HepG2 (cell line): ENCODE measurements around the gene CPLX3. TPM values are rescaled to one million over a fixed set of nuclear protein-coding genes. Genes with fewer than 3 reads are reported as not detected.

Experiments used
- ATAC-seq: fragments of 200-7000 bp; cut with Tn5 transposase; 3 replicates; pipeline ENCODE4 v1.9.1; 2020; ENCODE audit warnings: mild to moderate bottlenecking, moderate library complexity
- BruUV-seq: library from RNA; stranded (reverse); fragments of 400-500 nt; replicated peaks from 2 replicates; lab custom pipeline; 2021; lab: Mats Ljungman, UMichigan
- CTCF ChIA-PET: fragments of 300-600 bp; formaldehyde crosslinking; extraction: SDS; loops from one replicate; lab custom pipeline; 2021; ENCODE audit warnings: low total read pairs, inconsistent platforms, low intra/inter-chr PET ratio; lab: Yijun Ruan, JAX
- POLR2A ChIA-PET: fragments of 350-600 bp; sonication (Branson Sonifier 250); formaldehyde crosslinking; loops from one replicate; lab custom pipeline; 2020; ENCODE audit warnings: antibody characterized with exemption, inconsistent platforms; lab: Yijun Ruan, JAX
- DNase-seq: peaks from one replicate; pipeline ENCODE4 v3.0.0-alpha.2; 2015; ENCODE audit warnings: low spot score
- FAIRE-seq: peaks from 3 replicates; lab custom pipeline; 2011; peaks lifted over from hg19 to GRCh38; lab: Jason Lieb, UNC
- H2AFZ ChIP-seq: one replicate; pipeline ENCODE4 v1.6.1; 2011; ENCODE audit warnings: low read length, inconsistent platforms
- H3K27ac ChIP-seq: fragments of 300-600 bp; 3 replicates; pipeline ENCODE4 v1.8.0; 2011; ENCODE audit warnings: mixed run types, mild to moderate bottlenecking, mixed read lengths, low read length, inconsistent platforms; ENCODE audit not compliant: insufficient read depth; ENCODE audit errors: extremely low read length
- H3K27me3 ChIP-seq, 2 experiments: fragments of 200-600 bp in 1 of 2; 2 replicates in 1 of 2; 3 replicates in 1 of 2; pipeline versions ENCODE4 v1.6.0 to v1.8.0; 2011; ENCODE audit warnings: low read length in 2 of 2, mild to moderate bottlenecking in 2 of 2, moderate library complexity in 2 of 2, inconsistent platforms in 1 of 2; ENCODE audit not compliant: insufficient read depth in 2 of 2, control insufficient read depth in 1 of 2
- H3K36me3 ChIP-seq, 2 experiments: fragments of 200-600 bp in 1 of 2; replicated peaks in 1 of 2; 2 replicates in 1 of 2; 3 replicates in 1 of 2; pipeline versions ENCODE4 v1.5.1 to v1.8.0; 2011; ENCODE audit warnings: low read length in 2 of 2, inconsistent platforms in 1 of 2; ENCODE audit not compliant: insufficient read depth in 2 of 2, control insufficient read depth in 1 of 2
- H3K4me1 ChIP-seq: 2 replicates; pipeline ENCODE4 v1.5.1; 2012; ENCODE audit warnings: low read length, inconsistent platforms; ENCODE audit not compliant: insufficient read depth
- H3K4me2 ChIP-seq: 2 replicates; pipeline ENCODE4 v1.6.0; 2011; ENCODE audit warnings: low read depth, low read length, inconsistent platforms
- H3K4me3 ChIP-seq, 3 experiments: fragments of 200-600 bp in 1 of 3; sonication (generic), shearing (Covaris generic) in 1 of 3; replicated peaks in 1 of 3; 2 replicates each; pipeline ENCODE4 v1.5.1; 2011 to 2016; ENCODE audit warnings: low read length in 3 of 3, inconsistent platforms in 2 of 3, low read depth in 2 of 3, mild to moderate bottlenecking in 2 of 3, control low read depth in 1 of 3, mixed read lengths in 1 of 3; ENCODE audit not compliant: insufficient read depth in 1 of 3
- H3K79me2 ChIP-seq: one replicate; pipeline ENCODE4 v1.6.1; 2011; ENCODE audit warnings: low read length, inconsistent platforms; ENCODE audit not compliant: insufficient read depth
- H3K9ac ChIP-seq: 2 replicates; pipeline ENCODE4 v1.6.0; 2011; ENCODE audit warnings: mild to moderate bottlenecking, low read depth, low read length, inconsistent platforms; ENCODE audit not compliant: insufficient read depth
- H3K9me3 ChIP-seq: 2 replicates; pipeline ENCODE4 v1.5.1; 2012; ENCODE audit warnings: mild to moderate bottlenecking, low read length
- H4K20me1 ChIP-seq: 2 replicates; pipeline ENCODE4 v1.6.0; 2011; ENCODE audit warnings: inconsistent platforms, mild to moderate bottlenecking, low read length, moderate library complexity; ENCODE audit not compliant: insufficient read depth
- AGO2 ChIP-seq: fragments of 200-400 bp; formaldehyde crosslinking; optimal IDR thresholded peaks from 2 replicates; pipeline ENCODE3; 2017; ENCODE audit warnings: mild to moderate bottlenecking, low read depth, low read length, moderate library complexity
- MATR3 ChIP-seq: sonication (generic); formaldehyde crosslinking; IDR thresholded peaks from 2 replicates; pipeline ENCODE4 v1.4.0; 2020; ENCODE audit warnings: missing genetic modification reagents
- MED1 ChIP-seq: sonication (generic); formaldehyde crosslinking; IDR thresholded peaks from 2 replicates; pipeline ENCODE4 v1.4.0; 2020; ENCODE audit warnings: missing genetic modification reagents
- ZNF3 ChIP-seq: IDR thresholded peaks from 2 replicates; pipeline ENCODE4 v1.7.0; 2017; ENCODE audit warnings: inconsistent platforms
- whole genome bisulfite sequencing: methylation state at CpG from one replicate; pipeline ENCODE4 v1.1.6; 2017; ENCODE audit warnings: low lambda C conversion rate; 5-methylcytosine and 5-hydroxymethylcytosine counted together
- in situ Hi-C: cut with HindIII; loops from 2 replicates; pipeline ENCODE4 v1.10.0; 2017; ENCODE audit warnings: low pct_unique_long_range_greater_than_20kb; ENCODE audit not compliant: extremely low pct_ligation_motif_present
- intact Hi-C: fragments of 100-400 bp; cut with micrococcal nuclease; formaldehyde crosslinking; loops from one replicate; pipeline ENCODE4 v1.10.0; 2022; ENCODE audit not compliant: unreplicated experiment
- polyA plus RNA-seq, 8 experiments: library from polyadenylated mRNA; depleted of rRNA in 3 of 8; stranded (reverse) in 7 of 8; unstranded in 1 of 8; fragments of >200 nt; fragmentation: Illumina TruSeq in 4 of 8; extraction: Trizol in 4 of 8; gene quantifications; 2 replicates each; pipeline versions ENCODE4 v1.2.1 to v1.2.3, GENCODE V29; 2011 to 2016; ENCODE audit warnings: low read depth in 4 of 8, missing spikeins in 1 of 8, mixed read lengths in 1 of 8; ENCODE audit not compliant: insufficient read depth in 1 of 8
- total RNA-seq, 5 experiments: library from RNA; depleted of rRNA; stranded (reverse); fragments of >200 nt; fragmentation: Illumina TruSeq; extraction: Trizol; gene quantifications; 2 replicates each; pipeline ENCODE4 v1.2.3, GENCODE V29; 2016; ENCODE audit warnings: low read depth in 1 of 5

CPLX3 gene
- total and polyA plus RNA-seq, 2 of the 13 experiments (the other 11 are each of a cell fraction or from before 2014, with no cell fraction given): not detected

- ATAC-seq: no peak
- peaks cover 36% of the 10 kb centered on the region for H3K4me1 ChIP-seq
- ChIA-PET CTCF (no interaction called here), POLR2A (interaction anchor here (1.7 kb wide), 1 partner anchor 9 kb away, joined by 3 read pairs; no protein-coding TSS in a partner anchor)
- H3K79me2 ChIP-seq: peaks cover 50% of the 10 kb centered on the region
- H3K27me3 ChIP-seq: no peaks in the 10 kb centered on the region
- H3K4me3 ChIP-seq: no peak overlapping the region
- no peak overlapping the region for H2AFZ ChIP-seq
- no peak overlapping the region for H3K4me2 ChIP-seq
- no TSS peak for BruUV-seq
- H3K36me3 ChIP-seq: peaks cover 8 to 28% of the 10 kb centered on the region in 2 experiments; a peak in 4 of 5 replicates
- 95% methylated on average over 12 of the region's 14 CpGs for WGBS
- no peaks in the 10 kb centered on the region for H3K9me3 ChIP-seq
- TF ChIP-seq ZNF3 (CRISPR knock-in tag) (no peak), AGO2 (peak; percentile 27)
- TF ChIP-seq, all 625 proteins: peak for 1
- intact Hi-C loops (no loop called here), in situ Hi-C loops (loop anchor here (10.0 kb wide), 1 partner anchor 244 kb away; the partner anchor contains the start of gene ARID3B)
- Histone ChIP-seq H4K20me1 (peaks cover 27% of the 10 kb centered on the region; the same call in 1 of the 2 replicates), H3K27ac (no peak overlapping the region), H3K9ac (no peak overlapping the region)
- FAIRE-seq (no peak), DNase-seq (no peak)
These were observed 37.2 kb upstream of the CPLX3 start for GRCh38 chr15:74789171-74789631.

GRCh38 chr15:74789741-74790079 is 36.7 kb upstream of the CPLX3 start:
- H3K9ac ChIP-seq: no peak overlapping the region
- DNase-seq (no peak), ATAC-seq (no peak)
- H3K36me3 ChIP-seq: peaks cover 8 to 28% of the 10 kb centered on the region in 2 experiments; a peak in 4 of 5 replicates
- CTCF ChIA-PET: no interaction called here
- no peak overlapping the region for H3K4me3 ChIP-seq
- no peaks in the 10 kb centered on the region for H3K9me3 ChIP-seq
- POLR2A ChIA-PET: interaction anchor here (1.7 kb wide), 1 partner anchor 10 kb away, joined by 3 read pairs; no protein-coding TSS in a partner anchor
- no peaks in the 10 kb centered on the region for H3K27me3 ChIP-seq
- no peak overlapping the region for H3K27ac ChIP-seq
- H3K4me1 ChIP-seq: peaks cover 31% of the 10 kb centered on the region
- no peak overlapping the region for H3K4me2 ChIP-seq
- 78% methylated on average over 3 of the region's 3 CpGs for WGBS
- no peak overlapping the region for H2AFZ ChIP-seq
- BruUV-seq: no TSS peak
- H3K79me2 ChIP-seq: peaks cover 45% of the 10 kb centered on the region
- in situ Hi-C loops: loop anchor here (10.0 kb wide), 1 partner anchor 245 kb away; the partner anchor contains the start of gene ARID3B
- peaks cover 27% of the 10 kb centered on the region; the same call in 1 of the 2 replicates for H4K20me1 ChIP-seq
- intact Hi-C loops: no loop called here
- no peak for TF ChIP-seq MATR3 (CRISPR knock-in tag)
- no peak for TF ChIP-seq MED1 (CRISPR knock-in tag)
- TF ChIP-seq, all 625 proteins: peak for 0
- no peak for FAIRE-seq
